Heart left ventricle (tissue), 13 donors: ENCODE results near the gene CLNK.

Experiments
- POLR2A ChIP-seq, 2 donors: fragments of 450-650 bp; IDR thresholded peaks; one replicate each; pipeline ENCODE4 v1.6.1; 2017; ENCODE audit warnings: antibody characterized with exemption in 2 of 2, mild to moderate bottlenecking in 2 of 2, moderate library complexity in 2 of 2
- TF ChIP-seq, protein P1 (sequence below), 12 donors: fragments of 200-600 bp; sonication (generic) in 4 of 12; IDR thresholded peaks; one replicate each; pipeline versions ENCODE4 v1.5.0 to v1.8.0; 2018 to 2022; ENCODE audit warnings: antibody characterized with exemption in 12 of 12, mild to moderate bottlenecking in 5 of 12
- donor health status: ischemic (EF 13 %, LVEDD 7.1; RV severe dilation, severe dysfunction).
- donor health status: DM: no; HTN: yes; CAD: no.
- donor health status: DM: no; HTN: no; CAD: no.
- donor health status: ischemic (EF 25% LVEDD 6.9; RV normal size, moderate dysfunction).
- donor health status: ischemic (EF 25% LVEDD 5.7; RV mildly dilated, moderate dysfunction).
- donor health status: ischemic (EF 35%, LVEDD 5.7; RV mildly dilated, moderate dysfunction).
- donor health status: nonischemic (EF 11% LVEDD 7.7; RV severe dilation, severe dysfunction).
- donor health status: DM: yes; HTN: yes; CAD: no.
- donor health status: PGD.
- donor health status: ischemic (EF 29% LVEDD 5.4; RV normal size, mild dysfunction).
- donor health status: nonischemic (EF 23%, LVEDD 6.1; RV moderate dilation, normal function).

DNA sequence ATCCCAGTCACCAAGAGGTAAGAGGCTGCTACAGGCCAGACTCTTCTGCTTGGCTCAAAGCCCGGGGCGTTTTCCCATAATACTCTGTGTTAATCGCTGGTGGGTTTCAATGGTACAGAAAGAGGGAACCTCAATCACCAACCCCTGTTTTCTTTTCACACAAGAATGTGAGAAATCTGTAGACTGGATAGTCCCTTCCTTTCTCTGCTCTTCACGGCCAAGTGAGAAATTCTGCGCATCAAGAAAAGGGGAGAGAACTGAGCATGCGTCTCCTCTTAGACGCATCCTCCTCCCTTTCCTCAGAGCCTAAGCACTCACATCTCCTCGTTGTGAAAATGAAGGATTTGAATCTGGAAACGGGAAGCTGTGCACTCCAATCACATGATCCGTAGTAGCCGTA lies 64.7 kb downstream of the CLNK start:
- TF ChIP-seq POLR2A (IDR thresholded peaks at IDR 0.05), result no peak
- TF ChIP-seq, protein P1, sequence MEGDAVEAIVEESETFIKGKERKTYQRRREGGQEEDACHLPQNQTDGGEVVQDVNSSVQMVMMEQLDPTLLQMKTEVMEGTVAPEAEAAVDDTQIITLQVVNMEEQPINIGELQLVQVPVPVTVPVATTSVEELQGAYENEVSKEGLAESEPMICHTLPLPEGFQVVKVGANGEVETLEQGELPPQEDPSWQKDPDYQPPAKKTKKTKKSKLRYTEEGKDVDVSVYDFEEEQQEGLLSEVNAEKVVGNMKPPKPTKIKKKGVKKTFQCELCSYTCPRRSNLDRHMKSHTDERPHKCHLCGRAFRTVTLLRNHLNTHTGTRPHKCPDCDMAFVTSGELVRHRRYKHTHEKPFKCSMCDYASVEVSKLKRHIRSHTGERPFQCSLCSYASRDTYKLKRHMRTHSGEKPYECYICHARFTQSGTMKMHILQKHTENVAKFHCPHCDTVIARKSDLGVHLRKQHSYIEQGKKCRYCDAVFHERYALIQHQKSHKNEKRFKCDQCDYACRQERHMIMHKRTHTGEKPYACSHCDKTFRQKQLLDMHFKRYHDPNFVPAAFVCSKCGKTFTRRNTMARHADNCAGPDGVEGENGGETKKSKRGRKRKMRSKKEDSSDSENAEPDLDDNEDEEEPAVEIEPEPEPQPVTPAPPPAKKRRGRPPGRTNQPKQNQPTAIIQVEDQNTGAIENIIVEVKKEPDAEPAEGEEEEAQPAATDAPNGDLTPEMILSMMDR (IDR thresholded peaks at IDR 0.05), result no peak
